Right hindlimb (tissue), 1 donor: ENCODE results near the gene NLE1.
"Not testable (repeated sequence)": the region's sequence is repeated elsewhere in the genome, so short reads cannot be mapped to it uniquely, and the experiment has no call there.

Experiments used
- DNase-seq: peaks from one replicate; pipeline ENCODE4 v3.0.0-alpha.2; 2018

The NLE1 gene

GRCh38 chr17:35141681-35142466 is at the start of gene NLE1:
NLE1 (minus strand) TSS chr17:35142303; CDS start chr17:35142275, 28 bp downstream.
- peak; percentile 89 for DNase-seq

- DNase-seq = no peak
These were observed 49.0 kb upstream of the NLE1 start for GRCh38 chr17:35191001-35191695.

GRCh38 chr17:35189291-35189690 is 47.2 kb upstream of the NLE1 start:
- no peak for DNase-seq

- no peak for DNase-seq
These were observed 46.0 kb upstream of the NLE1 start for GRCh38 chr17:35188111-35188510.

DNA sequence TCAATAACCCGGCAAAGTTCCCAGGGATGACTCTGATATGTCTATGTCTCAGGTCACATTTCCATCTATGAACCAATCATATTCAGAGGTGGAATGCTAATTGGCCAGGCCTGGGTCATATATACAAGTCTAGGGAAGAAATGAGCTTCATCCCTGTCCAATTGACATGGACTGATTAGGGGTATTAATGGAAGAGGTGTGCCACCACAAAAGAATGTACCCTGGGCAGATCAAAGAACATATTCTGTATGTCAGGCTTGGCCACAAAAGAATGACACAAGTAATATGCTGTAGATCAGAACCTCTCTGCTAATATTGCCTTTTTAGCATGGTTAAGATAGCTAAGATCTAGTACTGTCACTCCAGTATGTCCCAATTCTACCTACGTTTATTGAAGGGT is 45.4 kb upstream of the NLE1 start:
- no peak for DNase-seq

DNA sequence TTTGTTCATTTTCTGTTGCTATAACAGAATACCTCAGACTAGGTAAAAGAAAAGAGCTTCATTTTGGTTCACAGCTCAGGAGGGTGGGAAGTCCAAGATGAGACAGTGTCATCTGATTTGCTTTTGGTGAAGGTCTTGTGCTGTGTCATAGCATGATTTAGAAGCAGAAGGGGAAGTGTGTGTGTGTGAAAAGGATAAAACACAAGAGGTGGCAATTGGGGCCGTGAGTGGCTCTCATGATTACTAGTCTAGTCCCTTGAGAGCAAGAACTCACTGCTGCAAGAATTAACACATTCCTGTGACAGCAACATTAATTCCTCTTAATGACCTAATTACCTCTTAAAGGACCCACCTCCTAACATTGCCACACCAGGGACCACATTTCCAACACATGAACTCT is 43.7 kb upstream of the NLE1 start:
- no peak for DNase-seq

GRCh38 chr17:35184274-35184673 is 42.2 kb upstream of the NLE1 start:
- no peak for DNase-seq

- no peak for DNase-seq
These were observed 41.2 kb upstream of the NLE1 start for GRCh38 chr17:35183332-35183731.

DNA sequence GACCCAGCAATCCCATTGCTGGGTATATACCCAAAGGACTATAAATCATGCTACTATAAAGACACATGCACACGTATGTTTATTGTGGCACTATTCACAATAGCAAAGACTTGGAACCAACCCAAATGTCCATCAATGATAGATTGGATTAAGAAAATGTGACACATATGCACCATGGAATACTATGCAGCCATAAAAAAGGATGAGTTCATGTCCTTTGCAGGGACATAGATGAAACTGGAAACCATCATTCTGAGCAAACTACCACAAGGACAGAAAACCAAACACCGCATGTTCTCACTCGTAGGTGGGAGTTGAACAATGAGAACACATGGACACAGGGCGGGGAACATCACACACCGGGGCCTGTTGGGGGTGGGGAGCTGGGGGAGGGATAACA is 37.3 kb upstream of the NLE1 start:
- not testable (repeated sequence) for DNase-seq

- DNase-seq = no peak
These were observed 34.8 kb upstream of the NLE1 start for GRCh38 chr17:35176897-35177296.

DNA sequence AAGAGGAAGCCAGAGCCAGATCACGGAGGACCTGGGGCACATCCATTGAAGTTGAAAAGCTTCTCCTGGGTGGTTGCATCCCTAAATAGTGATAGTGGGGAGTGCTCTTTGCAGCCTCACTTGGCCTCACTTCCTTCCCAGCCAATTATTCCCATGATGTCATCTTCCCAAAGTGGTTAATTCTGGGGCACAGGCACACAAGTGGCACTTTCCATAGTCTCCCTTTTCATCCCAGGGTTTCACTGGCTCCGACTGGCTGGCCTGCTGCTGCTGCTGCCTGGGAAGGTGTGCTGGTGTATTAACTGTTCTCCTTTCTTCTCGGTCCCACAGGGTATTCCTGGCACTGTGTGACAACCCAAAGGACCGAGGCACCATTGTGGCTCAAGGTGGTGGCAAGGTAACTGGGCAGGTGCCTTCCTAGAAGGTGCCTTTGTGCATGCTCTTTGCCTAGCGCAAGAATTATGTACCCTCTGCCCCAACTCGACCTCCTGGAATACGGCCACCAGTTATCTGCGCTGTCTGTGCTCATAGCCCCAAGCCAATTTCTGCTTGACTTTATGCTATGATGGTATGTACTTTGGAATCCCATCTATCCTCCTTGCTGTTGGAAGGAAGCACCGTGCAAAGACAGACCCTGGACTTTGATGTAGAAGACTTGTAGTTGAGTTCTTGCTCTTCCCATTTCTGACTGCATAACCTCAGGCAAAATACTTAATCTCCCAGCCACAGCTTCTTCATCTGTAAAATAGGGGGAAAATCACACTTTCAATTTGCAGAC is 33.7 kb upstream of the NLE1 start:
- no peak for DNase-seq

GRCh38 chr17:35174835-35175334 is 32.8 kb upstream of the NLE1 start:
- no peak for DNase-seq

GRCh38 chr17:35172321-35172720 is 30.2 kb upstream of the NLE1 start:
- not testable (repeated sequence) for DNase-seq

DNA sequence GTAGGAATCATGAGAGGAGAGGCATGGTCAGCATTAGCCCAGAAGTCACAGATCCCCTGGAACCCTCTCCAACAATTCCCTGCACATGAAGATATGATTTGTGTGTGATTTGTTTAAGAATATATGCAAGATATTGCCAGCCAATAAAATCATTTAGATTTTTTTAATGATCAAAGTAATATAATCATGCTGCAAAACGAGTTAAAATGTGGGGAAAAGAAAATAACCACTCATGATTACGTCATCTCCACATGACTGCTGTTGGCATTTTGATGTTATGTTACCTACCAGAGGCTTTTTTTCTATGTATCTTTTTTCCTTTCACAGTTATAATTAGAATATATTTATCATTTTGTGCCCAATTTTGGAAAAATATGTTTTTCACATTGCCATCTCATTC is 29.7 kb upstream of the NLE1 start:
- DNase-seq = no peak

DNA sequence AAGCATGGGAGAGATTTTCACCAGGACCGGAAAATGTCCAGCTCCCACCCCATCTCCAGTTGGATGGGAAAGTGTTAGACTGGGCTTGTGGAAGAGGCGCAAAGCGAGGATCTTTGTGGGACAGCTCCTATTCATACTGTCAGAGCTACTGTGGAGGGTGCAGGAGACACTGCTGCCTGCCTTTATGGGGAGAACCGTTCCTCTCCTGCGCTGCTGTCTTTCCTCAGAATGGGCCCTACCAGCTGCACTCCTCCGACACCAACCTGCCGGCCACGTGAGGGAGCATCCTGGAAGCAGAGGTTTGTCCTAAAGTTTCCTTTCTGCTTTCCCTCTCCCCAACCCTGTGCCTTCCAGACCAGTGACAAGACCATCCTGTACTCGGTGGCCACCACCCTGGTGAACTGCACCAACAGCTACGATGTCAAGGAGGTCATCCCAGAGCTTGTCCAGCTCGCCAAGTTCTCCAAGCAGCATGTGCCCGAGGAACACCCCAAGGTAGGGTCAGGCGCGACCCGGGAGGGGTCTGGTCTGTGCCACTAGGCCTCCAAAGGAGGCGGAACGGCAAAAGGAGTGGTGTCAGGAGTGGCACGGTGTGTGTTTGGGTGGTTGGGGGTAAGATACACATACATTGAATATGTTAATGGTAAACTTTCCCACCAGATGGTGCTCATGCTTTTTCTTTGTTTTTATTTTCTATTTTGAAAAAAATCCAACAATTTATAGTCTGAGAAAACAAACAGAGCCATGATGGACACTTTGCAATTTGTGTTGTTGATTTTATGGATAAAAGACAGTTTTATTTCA is 29.1 kb upstream of the NLE1 start:
- no peak for DNase-seq

GRCh38 chr17:35169835-35170363 is 27.8 kb upstream of the NLE1 start:
- no peak for DNase-seq

- DNase-seq = no peak
These were observed 25.6 kb upstream of the NLE1 start for GRCh38 chr17:35167666-35168065.

- DNase-seq = no peak
These were observed 24.9 kb upstream of the NLE1 start for GRCh38 chr17:35167046-35167445.

GRCh38 chr17:35166526-35166925 is 24.4 kb upstream of the NLE1 start:
- DNase-seq = no peak

- DNase-seq = no peak
These were observed 22.6 kb upstream of the NLE1 start for GRCh38 chr17:35164716-35165115.

DNA sequence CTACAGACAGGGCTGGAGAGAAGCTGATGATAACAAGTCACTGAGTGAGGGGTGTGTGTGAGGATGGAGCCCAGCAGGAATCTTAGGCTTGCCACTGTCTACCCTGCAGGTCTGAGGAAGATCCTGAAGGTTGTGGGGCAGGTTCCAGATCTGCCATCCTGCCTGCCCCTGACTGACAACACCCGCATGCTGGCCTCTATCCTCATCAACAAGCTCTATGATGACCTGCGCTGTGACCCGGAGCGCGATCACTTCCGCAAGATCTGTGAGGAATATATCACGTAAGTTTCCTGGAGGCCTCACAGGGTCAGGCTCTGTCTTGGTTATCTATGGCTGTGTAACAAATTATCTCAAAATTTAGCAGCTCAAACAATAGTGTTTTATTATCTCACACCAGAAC is 21.8 kb upstream of the NLE1 start:
- DNase-seq = no peak

- no peak for DNase-seq
These were observed 20.7 kb upstream of the NLE1 start for GRCh38 chr17:35162755-35163154.
